Measurements from ENCODE around the gene NXPH1.
A peak's percentile ranks its signal among the peaks of the same experiment; 100 is the strongest.

NXPH1 gene

DNA sequence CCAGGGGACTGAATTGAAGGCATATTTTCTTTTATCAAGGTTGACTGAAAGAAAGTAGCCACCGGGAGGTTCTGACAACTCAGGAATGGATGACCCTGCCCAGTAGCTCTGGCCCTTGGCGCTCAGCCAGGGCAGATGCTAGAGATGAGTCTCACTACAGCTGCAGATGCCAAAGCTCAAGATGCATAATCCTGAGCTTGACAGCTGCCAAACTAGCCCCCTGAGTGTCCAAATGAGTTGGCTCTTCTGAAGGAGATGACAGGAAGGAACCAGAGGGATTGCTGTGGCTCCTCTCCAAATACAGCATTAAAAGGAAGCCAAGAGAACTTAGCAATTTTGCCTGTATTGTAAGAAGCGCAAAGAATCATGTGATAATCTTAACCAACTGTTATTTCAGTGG is 78.4 kb downstream of the NXPH1 start:
- DNase-seq = peak; percentile 87

- no peak for DNase-seq
These were observed 81.5 kb downstream of the NXPH1 start for GRCh38 chr7:8514781-8515519.

DNA sequence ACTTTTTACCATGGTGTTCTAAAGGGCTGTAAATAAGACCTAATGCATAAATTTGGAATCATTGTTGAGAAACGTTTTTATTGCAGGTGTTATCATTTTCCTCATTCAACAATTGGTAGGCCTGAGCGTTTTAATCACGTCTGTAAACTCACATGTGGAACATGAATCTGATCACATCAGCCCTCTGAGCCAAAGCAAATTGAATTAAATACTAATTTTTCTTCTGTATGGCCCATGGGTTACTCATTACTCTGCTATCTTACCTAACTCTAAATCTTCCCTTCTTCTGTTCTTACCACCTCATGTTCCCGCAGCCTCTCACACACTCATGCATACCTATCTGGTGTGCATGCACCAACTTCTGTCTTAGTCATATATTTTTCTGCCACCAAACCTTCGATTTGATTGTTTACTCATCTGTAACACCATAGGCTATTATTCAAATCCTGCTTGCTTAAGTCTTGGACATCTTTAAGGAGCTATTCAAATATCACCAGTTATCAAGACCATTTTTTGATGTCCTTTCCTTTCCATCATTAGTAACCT is 82.3 kb downstream of the NXPH1 start:
- no peak for DNase-seq

- DNase-seq = no peak
These were observed 83.6 kb downstream of the NXPH1 start for GRCh38 chr7:8516976-8517375.

GRCh38 chr7:8528311-8528710 is 94.9 kb downstream of the NXPH1 start:
- no peak for DNase-seq

GRCh38 chr7:8531991-8532515 is 98.6 kb downstream of the NXPH1 start:
- no peak for DNase-seq

DNA sequence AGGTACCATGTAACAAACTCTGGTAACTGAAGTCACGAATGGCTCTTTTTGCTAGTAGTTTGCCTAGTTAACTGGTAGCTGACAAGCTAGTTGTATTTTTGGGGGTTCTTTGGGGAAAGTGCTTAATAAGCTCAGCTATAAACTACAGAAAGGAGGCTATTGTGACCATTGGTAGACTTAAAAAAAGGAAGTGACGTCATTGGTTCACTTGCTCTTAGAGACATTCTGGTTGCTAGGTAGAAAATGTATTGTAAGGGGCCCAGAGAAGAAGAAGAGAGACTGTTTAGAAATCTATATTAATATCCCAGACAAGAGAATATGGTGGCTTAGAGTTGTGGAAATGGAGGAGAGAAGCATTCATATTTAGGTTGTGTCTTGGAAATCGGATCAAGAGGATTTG is 103.0 kb downstream of the NXPH1 start:
- DNase-seq = peak; percentile 3

- DNase-seq = no peak
These were observed 115.6 kb downstream of the NXPH1 start for GRCh38 chr7:8549046-8549445.

DNA sequence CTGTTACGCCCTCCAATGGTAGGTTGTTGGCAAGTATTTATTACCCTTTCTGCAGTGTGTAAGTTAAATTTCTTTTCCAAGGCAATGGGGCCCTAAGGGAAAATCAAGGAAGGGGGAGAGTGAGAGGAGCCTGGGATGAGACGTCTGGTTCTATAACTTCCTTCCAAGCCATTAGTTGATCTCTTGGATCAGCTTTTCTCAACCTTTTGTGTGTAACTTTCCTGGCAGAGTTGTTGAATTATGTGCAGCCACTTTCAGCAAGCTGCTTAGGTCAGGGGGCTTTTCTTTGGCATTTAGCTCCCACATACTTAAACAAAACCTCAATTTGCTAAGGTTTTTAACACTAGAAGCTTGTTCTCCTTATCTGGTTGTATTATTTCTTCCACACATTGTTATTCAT is 127.1 kb downstream of the NXPH1 start:
- DNase-seq = no peak

DNA sequence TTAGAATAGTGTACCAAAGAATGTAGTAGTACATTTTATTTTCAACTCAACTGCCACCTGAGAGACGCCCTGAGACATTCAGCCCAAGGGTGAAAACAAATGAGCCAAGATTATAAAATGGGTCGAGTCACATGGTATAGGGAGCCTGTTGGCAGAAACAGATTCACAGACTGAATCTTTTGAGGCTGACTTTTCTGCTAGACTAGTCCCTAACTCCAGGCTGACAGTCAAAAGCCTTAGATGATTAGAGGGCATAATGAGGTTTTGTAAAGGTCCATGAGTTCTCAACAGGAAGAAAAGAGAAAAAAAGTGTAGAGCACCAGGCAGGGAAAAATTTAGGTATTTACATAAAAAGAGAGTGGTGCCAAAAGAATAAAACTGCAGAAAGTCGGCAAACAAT is 128.0 kb downstream of the NXPH1 start:
- DNase-seq = no peak

- DNase-seq = no peak
These were observed 130.9 kb downstream of the NXPH1 start for GRCh38 chr7:8564281-8564680.

GRCh38 chr7:8566016-8566415 is 132.6 kb downstream of the NXPH1 start:
- no peak for DNase-seq

- DNase-seq = no peak
These were observed 134.2 kb downstream of the NXPH1 start for GRCh38 chr7:8567626-8568025.

- no peak for DNase-seq
These were observed 146.3 kb downstream of the NXPH1 start for GRCh38 chr7:8579661-8580194.

- no peak for DNase-seq
These were observed 148.4 kb downstream of the NXPH1 start for GRCh38 chr7:8581842-8582241.

- DNase-seq = no peak
These were observed 149.3 kb downstream of the NXPH1 start for GRCh38 chr7:8582728-8583127.

- no peak for DNase-seq
These were observed 152.2 kb downstream of the NXPH1 start for GRCh38 chr7:8585591-8585990.

GRCh38 chr7:8590225-8590624 is 156.8 kb downstream of the NXPH1 start:
- no peak for DNase-seq

DNA sequence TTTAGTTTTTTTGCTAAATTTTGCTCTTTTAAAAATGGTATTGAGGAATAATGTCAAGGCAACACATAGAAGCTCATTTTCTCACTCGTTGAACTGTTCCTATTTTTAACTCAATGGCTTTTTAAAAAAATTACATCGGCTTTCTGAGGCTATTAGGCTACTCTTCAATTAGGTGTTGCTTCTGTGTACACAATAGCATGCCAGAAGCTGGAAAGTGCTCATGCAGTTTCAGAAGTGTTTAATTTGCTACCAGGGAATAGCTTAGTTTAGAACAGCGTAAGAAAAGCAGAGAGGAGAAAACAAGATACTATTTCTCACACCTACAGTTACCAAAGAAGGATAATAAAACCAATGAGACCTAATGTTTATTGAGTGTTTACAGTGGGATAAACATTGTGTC is 157.4 kb downstream of the NXPH1 start:
- DNase-seq = no peak

DNA sequence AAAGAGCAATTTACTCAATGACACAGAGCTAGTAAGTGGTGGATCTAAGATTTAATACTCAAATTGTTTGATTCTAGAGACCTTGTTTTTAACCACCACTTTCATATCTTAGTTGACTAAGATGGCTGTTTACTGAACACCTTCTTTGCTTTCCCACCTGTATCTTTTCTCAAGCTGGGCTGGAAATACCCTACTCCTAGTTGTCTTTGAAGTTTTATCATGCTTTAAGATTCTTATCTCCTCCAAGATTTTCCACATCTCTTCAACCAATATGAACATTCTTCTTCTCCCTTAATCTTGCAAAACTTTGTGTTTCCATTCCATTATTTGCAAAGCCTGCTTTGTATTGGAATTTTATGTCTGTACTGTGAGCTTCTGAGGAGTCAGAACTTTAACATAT is 157.9 kb downstream of the NXPH1 start:
- no peak for DNase-seq

DNA sequence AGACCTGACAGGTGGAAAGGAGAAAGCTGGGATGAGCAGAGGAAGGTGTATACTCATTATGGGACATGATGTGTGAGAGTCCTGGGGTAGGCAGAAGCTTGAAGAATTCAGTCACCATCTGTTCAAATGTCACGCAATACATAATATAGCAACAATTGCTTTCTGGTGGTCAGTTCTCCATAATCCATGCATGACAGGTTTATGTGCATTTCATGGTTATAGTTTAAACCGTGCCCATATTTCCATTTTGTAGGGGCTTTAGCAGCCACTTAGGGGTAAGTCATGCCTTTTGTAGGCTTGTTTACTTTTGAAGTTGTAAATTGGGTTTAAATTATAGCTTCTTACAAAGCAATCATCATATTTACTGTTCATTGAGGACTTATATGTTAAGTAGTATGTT is 158.8 kb downstream of the NXPH1 start:
- DNase-seq = no peak

GRCh38 chr7:8594115-8594514 is 160.7 kb downstream of the NXPH1 start:
- no peak for DNase-seq

DNA sequence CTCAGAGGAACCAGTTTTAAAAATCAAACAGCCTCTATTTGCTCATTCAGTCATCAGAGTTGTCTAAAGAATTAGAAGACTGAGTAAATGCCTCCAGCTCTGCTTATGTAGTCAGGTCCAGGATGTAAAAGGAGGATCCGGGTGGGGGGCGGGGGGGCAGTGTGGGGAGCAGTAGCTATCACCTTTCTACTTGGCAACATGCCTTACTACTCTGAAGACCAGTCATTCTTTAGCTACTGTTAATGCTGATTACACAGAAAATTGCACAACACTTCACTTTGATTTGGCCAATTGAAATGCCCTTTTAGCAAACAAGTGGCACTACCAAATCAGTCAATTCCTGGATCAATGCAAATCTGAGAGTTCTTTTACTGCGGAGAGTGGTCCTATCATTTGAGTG is 164.2 kb downstream of the NXPH1 start:
- no peak for DNase-seq

DNA sequence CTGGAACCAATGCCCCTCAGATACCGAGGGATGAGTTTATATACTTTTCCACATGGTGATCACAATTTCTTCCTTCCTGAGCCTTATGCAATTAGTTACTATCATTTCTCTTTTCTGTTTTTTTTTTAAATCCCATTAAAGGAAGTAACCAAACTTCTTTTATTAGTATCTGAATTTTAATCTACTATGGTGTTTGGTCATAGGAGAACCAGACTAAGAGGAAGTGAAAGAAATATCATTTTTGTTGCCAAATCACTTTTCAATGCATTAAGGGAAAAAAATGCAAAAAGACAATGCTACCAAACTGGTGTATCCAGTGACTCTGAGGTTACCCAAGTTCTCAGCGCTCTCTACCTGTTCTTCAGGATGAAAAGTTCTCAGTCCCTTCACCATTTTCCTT is 167.7 kb downstream of the NXPH1 start:
- no peak for DNase-seq

DNA sequence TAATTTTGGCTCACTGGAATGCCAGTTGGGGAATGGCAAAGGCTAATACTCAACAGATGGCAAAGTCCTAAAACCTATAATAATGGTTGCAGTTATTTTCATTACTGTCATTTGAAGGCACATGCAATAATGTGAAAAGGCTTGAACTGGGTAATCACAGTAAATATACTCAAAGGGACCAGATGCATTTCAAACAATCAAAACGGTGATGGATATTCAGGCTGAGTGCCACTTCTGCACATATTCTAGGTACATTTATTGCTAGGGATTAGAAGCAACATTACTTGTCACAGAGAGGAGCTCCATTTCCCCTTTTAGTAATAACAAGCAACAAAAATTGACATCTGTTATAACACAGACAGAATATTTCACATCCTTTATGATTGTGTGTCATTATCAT is 171.8 kb downstream of the NXPH1 start:
- DNase-seq = peak; percentile 4

Data from NCI-H82 (cell line).